ENCODE measurements around the gene AGTPBP1. TPM values are rescaled to one million over a fixed set of nuclear protein-coding genes. Genes with fewer than 3 reads are reported as not detected.

AGTPBP1 gene
- total and polyA plus RNA-seq, 2 of the 8 experiments (the other 6 are each of a cell fraction or from before 2014, with no cell fraction given): 13.4 to 65.2 TPM

- TF ChIP-seq RBBP5 (IDR thresholded peaks at IDR 0.05; ENCODE audit: borderline replicate concordance, low read depth, low read length): no peak
Observed at GRCh38 chr9:85744480-85744879, 2.7 kb upstream of the AGTPBP1 start (continued).

All from H1 (cell line).